H1 (cell line): ENCODE measurements around the gene MECR. TPM values are rescaled to one million over a fixed set of nuclear protein-coding genes. Genes with fewer than 3 reads are reported as not detected.

ENCODE experiments used
- HDAC2 ChIP-seq, 2 experiments: fragments of 300-600 bp in 1 of 2; sonication (generic) in 1 of 2; IDR thresholded peaks; 2 replicates each; pipeline ENCODE4 v1.6.1; 2011 to 2012; ENCODE audit warnings: low read depth in 2 of 2, low read length in 2 of 2, mild to moderate bottlenecking in 2 of 2, moderate library complexity in 2 of 2, borderline replicate concordance in 1 of 2, inconsistent platforms in 1 of 2
- TBP ChIP-seq: IDR thresholded peaks from 2 replicates; pipeline ENCODE4 v1.6.1; 2011; ENCODE audit warnings: low read depth, low read length, improper control_type of control experiment
- polyA plus RNA-seq, 7 experiments: library from polyadenylated mRNA; depleted of rRNA in 3 of 7; stranded (reverse) in 5 of 7; unstranded in 2 of 7; fragments of >200 nt in 5 of 7; fragments of 200-250 nt in 2 of 7; gene quantifications; 1 replicate in 5 of 7; 2 replicates in 1 of 7; 4 replicates in 1 of 7; pipeline versions ENCODE4 v1.2.1 to v1.2.3, GENCODE V29; 2011 to 2013; ENCODE audit warnings: missing spikeins in 2 of 7, mixed read lengths in 2 of 7
- total RNA-seq: library from RNA; stranded (reverse); fragmentation: NEBNext Ultra II Directional; extraction: Animal tissue kit (Norgen Biotek cat#: 25700); gene quantifications from 2 replicates; pipeline ENCODE4 v1.2.1, GENCODE V29; 2021
- TF ChIP-seq, protein P1 (sequence below): fragments of 300-600 bp; sonication (generic); IDR thresholded peaks from 2 replicates; pipeline ENCODE4 v1.7.1; 2012; ENCODE audit warnings: low read length, moderate library complexity, mild to moderate bottlenecking, inconsistent platforms; ENCODE audit not compliant: insufficient replicate concordance

MECR gene
- total and polyA plus RNA-seq, 2 of the 8 experiments (the other 6 are each of a cell fraction or from before 2014, with no cell fraction given), result 24.2 to 24.4 TPM

DNA sequence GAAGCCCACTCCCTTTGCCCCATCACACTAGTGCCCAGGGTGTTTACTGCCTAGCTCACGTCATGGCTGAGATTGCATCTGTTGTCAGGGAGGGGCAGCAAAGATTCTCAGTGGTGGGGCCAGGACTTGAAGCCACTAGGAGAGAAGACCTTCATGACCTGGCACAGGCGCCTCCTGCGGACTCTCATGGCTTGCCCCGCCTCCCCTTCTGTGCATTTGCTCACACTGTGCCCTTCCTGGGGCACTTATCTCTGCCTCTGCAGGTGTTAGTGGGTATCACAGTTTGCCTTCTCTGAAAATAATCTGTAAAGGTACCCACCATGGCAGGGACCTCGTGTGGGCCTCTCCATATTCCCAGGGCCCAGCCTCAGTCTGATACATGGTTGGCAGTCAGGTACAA, 25.7 kb upstream of the MECR start (continued):
- TF ChIP-seq, protein P1, sequence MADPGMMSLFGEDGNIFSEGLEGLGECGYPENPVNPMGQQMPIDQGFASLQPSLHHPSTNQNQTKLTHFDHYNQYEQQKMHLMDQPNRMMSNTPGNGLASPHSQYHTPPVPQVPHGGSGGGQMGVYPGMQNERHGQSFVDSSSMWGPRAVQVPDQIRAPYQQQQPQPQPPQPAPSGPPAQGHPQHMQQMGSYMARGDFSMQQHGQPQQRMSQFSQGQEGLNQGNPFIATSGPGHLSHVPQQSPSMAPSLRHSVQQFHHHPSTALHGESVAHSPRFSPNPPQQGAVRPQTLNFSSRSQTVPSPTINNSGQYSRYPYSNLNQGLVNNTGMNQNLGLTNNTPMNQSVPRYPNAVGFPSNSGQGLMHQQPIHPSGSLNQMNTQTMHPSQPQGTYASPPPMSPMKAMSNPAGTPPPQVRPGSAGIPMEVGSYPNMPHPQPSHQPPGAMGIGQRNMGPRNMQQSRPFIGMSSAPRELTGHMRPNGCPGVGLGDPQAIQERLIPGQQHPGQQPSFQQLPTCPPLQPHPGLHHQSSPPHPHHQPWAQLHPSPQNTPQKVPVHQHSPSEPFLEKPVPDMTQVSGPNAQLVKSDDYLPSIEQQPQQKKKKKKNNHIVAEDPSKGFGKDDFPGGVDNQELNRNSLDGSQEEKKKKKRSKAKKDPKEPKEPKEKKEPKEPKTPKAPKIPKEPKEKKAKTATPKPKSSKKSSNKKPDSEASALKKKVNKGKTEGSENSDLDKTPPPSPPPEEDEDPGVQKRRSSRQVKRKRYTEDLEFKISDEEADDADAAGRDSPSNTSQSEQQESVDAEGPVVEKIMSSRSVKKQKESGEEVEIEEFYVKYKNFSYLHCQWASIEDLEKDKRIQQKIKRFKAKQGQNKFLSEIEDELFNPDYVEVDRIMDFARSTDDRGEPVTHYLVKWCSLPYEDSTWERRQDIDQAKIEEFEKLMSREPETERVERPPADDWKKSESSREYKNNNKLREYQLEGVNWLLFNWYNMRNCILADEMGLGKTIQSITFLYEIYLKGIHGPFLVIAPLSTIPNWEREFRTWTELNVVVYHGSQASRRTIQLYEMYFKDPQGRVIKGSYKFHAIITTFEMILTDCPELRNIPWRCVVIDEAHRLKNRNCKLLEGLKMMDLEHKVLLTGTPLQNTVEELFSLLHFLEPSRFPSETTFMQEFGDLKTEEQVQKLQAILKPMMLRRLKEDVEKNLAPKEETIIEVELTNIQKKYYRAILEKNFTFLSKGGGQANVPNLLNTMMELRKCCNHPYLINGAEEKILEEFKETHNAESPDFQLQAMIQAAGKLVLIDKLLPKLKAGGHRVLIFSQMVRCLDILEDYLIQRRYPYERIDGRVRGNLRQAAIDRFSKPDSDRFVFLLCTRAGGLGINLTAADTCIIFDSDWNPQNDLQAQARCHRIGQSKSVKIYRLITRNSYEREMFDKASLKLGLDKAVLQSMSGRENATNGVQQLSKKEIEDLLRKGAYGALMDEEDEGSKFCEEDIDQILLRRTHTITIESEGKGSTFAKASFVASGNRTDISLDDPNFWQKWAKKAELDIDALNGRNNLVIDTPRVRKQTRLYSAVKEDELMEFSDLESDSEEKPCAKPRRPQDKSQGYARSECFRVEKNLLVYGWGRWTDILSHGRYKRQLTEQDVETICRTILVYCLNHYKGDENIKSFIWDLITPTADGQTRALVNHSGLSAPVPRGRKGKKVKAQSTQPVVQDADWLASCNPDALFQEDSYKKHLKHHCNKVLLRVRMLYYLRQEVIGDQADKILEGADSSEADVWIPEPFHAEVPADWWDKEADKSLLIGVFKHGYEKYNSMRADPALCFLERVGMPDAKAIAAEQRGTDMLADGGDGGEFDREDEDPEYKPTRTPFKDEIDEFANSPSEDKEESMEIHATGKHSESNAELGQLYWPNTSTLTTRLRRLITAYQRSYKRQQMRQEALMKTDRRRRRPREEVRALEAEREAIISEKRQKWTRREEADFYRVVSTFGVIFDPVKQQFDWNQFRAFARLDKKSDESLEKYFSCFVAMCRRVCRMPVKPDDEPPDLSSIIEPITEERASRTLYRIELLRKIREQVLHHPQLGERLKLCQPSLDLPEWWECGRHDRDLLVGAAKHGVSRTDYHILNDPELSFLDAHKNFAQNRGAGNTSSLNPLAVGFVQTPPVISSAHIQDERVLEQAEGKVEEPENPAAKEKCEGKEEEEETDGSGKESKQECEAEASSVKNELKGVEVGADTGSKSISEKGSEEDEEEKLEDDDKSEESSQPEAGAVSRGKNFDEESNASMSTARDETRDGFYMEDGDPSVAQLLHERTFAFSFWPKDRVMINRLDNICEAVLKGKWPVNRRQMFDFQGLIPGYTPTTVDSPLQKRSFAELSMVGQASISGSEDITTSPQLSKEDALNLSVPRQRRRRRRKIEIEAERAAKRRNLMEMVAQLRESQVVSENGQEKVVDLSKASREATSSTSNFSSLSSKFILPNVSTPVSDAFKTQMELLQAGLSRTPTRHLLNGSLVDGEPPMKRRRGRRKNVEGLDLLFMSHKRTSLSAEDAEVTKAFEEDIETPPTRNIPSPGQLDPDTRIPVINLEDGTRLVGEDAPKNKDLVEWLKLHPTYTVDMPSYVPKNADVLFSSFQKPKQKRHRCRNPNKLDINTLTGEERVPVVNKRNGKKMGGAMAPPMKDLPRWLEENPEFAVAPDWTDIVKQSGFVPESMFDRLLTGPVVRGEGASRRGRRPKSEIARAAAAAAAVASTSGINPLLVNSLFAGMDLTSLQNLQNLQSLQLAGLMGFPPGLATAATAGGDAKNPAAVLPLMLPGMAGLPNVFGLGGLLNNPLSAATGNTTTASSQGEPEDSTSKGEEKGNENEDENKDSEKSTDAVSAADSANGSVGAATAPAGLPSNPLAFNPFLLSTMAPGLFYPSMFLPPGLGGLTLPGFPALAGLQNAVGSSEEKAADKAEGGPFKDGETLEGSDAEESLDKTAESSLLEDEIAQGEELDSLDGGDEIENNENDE, result no peak
- no peak for TF ChIP-seq HDAC2 (IDR thresholded peaks at IDR 0.05; ENCODE audit: borderline replicate concordance in 1 of 2, low read depth in 2 of 2, low read length in 2 of 2)
- TF ChIP-seq TBP, result no peak
